ENCODE measurements around the gene ALDH5A1.

DNA sequence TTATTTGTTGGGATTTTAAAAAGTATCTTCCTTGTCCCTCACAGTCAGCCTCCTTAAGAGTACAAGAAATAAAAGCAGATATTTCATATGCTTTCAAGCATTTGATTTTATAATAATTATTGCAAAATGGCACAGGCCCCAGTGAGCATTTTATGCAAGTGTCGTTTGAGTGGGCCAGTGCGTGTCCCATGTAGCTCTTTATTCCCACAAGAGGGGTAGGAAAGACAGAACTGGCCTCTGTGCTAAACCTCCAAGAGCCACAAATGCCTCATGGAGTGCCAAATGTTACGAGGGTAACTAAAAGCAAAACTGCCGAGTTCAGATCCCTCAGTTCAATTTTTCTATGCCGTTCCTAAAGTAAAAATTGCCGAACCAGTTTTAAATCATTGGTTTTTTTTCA, 18.1 kb upstream of the ALDH5A1 start:
- TF ChIP-seq CTCF (IDR thresholded peaks at IDR 0.05), result no peak
- no peak for TF ChIP-seq POLR2A (IDR thresholded peaks at IDR 0.05)
- TF ChIP-seq POLR2AphosphoS5 (IDR thresholded peaks at IDR 0.05), result no peak
- TF ChIP-seq EP300 (IDR thresholded peaks at IDR 0.05), result no peak

All from sigmoid colon (tissue), 4 donors.